ENCODE measurements around the gene SIK3. TPM values are rescaled to one million over a fixed set of nuclear protein-coding genes. Genes with fewer than 3 reads are reported as not detected.

The SIK3 gene
- polyA plus RNA-seq, 1 experiment, result 9.0 TPM

DNA sequence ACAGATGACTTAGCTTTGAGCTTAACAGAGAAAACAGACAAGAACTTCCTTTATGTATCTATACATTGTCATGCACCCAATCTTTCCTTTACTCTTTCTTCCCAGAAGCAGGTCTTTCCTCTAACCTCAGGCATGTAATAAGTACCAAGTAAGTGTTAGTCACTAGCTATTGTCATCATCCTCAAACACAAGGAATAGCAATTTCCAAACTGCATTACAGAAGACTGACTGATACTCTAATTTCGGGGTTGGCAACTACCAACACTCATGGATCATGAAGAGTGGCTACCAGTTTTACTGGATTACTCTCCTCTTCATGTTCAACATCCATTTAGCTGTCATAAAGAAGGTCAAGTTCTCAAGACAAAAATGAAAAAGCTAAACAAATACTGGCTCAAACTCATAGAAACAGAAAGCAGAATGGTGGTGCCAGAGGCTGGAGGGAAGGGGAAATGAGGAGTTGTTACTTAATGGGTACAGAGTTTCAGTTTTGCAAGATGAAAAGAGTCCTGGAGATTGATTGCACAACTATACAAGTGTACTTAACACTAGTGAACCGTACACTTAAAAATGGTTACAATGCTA is 111.6 kb downstream of the SIK3 start:
- no peak for DNase-seq (ENCODE audit: low read depth, low spot score)
- no peak overlapping the region for H3K27ac ChIP-seq (ENCODE audit: low read depth, low read length)
- H3K9me3 ChIP-seq (ENCODE audit: control insufficient read depth, insufficient read depth, low read length), result no peaks in the 10 kb centered on the region
- ChIA-PET CTCF (interaction anchor here (0.7 to 1.3 kb wide), 2 partner anchors 54 to 119 kb away, joined by 6 to 7 read pairs; no protein-coding TSS in a partner anchor), POLR2A (interaction anchor here (1.1 kb wide), 2 partner anchors 112 to 232 kb away, joined by 3 to 8 read pairs; no protein-coding TSS in a partner anchor)
- TF ChIP-seq, protein P1, sequence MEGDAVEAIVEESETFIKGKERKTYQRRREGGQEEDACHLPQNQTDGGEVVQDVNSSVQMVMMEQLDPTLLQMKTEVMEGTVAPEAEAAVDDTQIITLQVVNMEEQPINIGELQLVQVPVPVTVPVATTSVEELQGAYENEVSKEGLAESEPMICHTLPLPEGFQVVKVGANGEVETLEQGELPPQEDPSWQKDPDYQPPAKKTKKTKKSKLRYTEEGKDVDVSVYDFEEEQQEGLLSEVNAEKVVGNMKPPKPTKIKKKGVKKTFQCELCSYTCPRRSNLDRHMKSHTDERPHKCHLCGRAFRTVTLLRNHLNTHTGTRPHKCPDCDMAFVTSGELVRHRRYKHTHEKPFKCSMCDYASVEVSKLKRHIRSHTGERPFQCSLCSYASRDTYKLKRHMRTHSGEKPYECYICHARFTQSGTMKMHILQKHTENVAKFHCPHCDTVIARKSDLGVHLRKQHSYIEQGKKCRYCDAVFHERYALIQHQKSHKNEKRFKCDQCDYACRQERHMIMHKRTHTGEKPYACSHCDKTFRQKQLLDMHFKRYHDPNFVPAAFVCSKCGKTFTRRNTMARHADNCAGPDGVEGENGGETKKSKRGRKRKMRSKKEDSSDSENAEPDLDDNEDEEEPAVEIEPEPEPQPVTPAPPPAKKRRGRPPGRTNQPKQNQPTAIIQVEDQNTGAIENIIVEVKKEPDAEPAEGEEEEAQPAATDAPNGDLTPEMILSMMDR (IDR thresholded peaks at IDR 0.05; ENCODE audit: low read depth, low read length), result no peak
- no peak overlapping the region for H3K4me3 ChIP-seq (ENCODE audit: low read depth, low read length)
- H3K27me3 ChIP-seq (ENCODE audit: control insufficient read depth, insufficient read depth, low read length), result no peaks in the 10 kb centered on the region

DNA sequence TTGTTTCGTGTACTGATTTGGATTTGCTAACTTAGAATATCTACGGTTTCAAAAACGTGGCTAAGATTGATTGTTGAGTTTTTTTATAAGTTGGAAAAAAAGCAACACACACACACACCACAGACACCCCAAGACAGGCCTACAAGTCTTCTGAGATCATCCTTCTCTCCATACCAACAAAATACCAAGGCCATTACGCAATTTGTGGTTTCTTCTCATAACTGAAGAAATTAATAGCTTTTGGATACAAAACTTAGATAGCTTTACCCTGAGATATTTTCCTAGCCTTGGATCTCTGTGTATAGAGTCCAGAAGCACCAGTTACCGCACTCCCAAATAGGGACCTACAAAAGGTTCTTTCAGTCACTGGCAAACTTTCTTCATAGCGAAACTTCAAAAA is 113.6 kb downstream of the SIK3 start:
- H3K9me3 ChIP-seq (ENCODE audit: control insufficient read depth, insufficient read depth, low read length), result no peaks in the 10 kb centered on the region
- no peak overlapping the region for H3K4me3 ChIP-seq (ENCODE audit: low read depth, low read length)

DNA sequence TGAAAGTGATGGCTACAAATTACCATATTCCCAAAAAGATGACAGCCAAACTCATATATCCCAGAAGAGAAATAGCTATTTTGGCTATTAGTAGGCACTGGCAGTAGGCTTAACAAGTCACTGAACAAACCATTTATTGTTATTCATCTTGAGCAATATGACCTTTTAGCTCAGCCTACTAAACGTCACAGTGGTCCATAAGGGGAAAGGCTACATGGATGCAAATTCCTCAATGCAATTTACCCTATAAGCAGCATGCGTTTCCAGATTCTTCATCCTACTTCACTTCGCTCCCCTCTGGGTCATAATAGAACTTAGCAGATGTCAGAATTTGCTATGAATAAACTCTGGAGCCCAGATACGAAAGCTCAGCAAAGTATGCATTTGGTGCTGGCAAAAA is 114.0 kb downstream of the SIK3 start:
- Histone ChIP-seq H3K9me3 (ENCODE audit: control insufficient read depth, insufficient read depth, low read length) (no peaks in the 10 kb centered on the region), H3K27ac (ENCODE audit: low read depth, low read length) (peak overlapping the region; percentile 79), H3K4me3 (ENCODE audit: low read depth, low read length) (no peak overlapping the region), H3K27me3 (ENCODE audit: control insufficient read depth, insufficient read depth, low read length) (no peaks in the 10 kb centered on the region)
- no peak for DNase-seq (ENCODE audit: low read depth, low spot score)
- POLR2A ChIA-PET, result interaction anchor here (0.5 to 1.3 kb wide), 5 partner anchors 43 to 134 kb away, joined by 3 to 7 read pairs (median 3); no protein-coding TSS in a partner anchor
- TF ChIP-seq, protein P1 (IDR thresholded peaks at IDR 0.05; ENCODE audit: low read depth, low read length), result no peak
- CTCF ChIA-PET, result no interaction called here

More for the DNA sequence above, 113.6 kb downstream of the SIK3 start:
- CTCF ChIA-PET, result no interaction called here
- POLR2A ChIA-PET, result interaction anchor here (0.5 to 1.3 kb wide), 4 partner anchors 42 to 133 kb away, joined by 3 to 7 read pairs (median 3); no protein-coding TSS in a partner anchor
- TF ChIP-seq, protein P1 (IDR thresholded peaks at IDR 0.05; ENCODE audit: low read depth, low read length), result no peak
- Histone ChIP-seq H3K27ac (ENCODE audit: low read depth, low read length) (peak overlapping the region; percentile 79), H3K27me3 (ENCODE audit: control insufficient read depth, insufficient read depth, low read length) (no peaks in the 10 kb centered on the region)
- DNase-seq (ENCODE audit: low read depth, low spot score), result peak; percentile 89

DNA sequence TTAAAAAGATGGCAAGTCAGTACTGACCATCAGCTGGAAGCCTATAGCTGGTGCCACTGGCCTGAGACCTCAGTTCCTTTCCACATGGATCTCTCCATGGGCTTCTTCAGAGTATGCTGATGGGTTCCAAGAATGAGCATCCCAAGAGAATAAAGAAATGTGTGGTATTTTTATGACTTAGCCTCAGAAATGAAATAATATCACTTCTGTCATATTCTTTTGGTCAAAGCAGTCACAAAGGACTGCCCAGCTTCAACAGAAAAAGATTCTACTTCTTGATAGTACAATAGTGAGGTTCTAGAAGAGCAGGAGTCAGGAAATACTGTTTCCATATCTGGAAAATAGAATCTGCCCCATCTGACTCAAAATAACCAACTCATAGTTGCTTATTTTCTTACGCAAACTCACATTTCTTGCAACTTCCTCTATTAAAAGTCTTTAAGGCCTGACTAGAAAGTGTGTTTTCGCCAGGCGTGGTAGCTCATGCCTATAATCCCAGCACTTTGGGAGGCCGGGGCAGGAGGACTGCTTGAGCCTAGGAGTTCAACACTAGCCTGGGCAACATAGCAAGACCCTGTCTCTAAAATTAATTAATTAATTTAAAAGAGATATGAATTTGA is 116.9 kb downstream of the SIK3 start:
- Histone ChIP-seq H3K4me3 (ENCODE audit: low read depth, low read length) (no peak overlapping the region), H3K27me3 (ENCODE audit: control insufficient read depth, insufficient read depth, low read length) (no peaks in the 10 kb centered on the region), H3K27ac (ENCODE audit: low read depth, low read length) (no peak overlapping the region), H3K9me3 (ENCODE audit: control insufficient read depth, insufficient read depth, low read length) (no peaks in the 10 kb centered on the region)
- TF ChIP-seq, protein P1 (IDR thresholded peaks at IDR 0.05; ENCODE audit: low read depth, low read length), result no peak
- DNase-seq (ENCODE audit: low read depth, low spot score), result no peak
- ChIA-PET CTCF (no interaction called here), POLR2A (no interaction called here)

- Histone ChIP-seq H3K27ac (ENCODE audit: low read depth, low read length) (no peak overlapping the region), H3K4me3 (ENCODE audit: low read depth, low read length) (no peak overlapping the region), H3K9me3 (ENCODE audit: control insufficient read depth, insufficient read depth, low read length) (no peaks in the 10 kb centered on the region), H3K27me3 (ENCODE audit: control insufficient read depth, insufficient read depth, low read length) (no peaks in the 10 kb centered on the region)
- ChIA-PET POLR2A (no interaction called here), CTCF (no interaction called here)
- TF ChIP-seq, protein P1 (IDR thresholded peaks at IDR 0.05; ENCODE audit: low read depth, low read length), result no peak
- DNase-seq (ENCODE audit: low read depth, low spot score), result no peak
These were observed 118.0 kb downstream of the SIK3 start for GRCh38 chr11:116980136-116980793.
